Stimulated activated CD4-positive, alpha-beta T cell treated with anti-CD3 and anti-CD28 coated beads, Interleukin-15, amount 100 ng/mL, for 1 hour (primary cell): ENCODE data around the gene LCN2.

Experiments used
- DNase-seq, 2 donors: peaks; one replicate each; pipeline ENCODE4 v3.0.0-alpha.2; 2020; ENCODE audit warnings: low read depth in 1 of 2, low spot score in 1 of 2

Gene LCN2

DNA sequence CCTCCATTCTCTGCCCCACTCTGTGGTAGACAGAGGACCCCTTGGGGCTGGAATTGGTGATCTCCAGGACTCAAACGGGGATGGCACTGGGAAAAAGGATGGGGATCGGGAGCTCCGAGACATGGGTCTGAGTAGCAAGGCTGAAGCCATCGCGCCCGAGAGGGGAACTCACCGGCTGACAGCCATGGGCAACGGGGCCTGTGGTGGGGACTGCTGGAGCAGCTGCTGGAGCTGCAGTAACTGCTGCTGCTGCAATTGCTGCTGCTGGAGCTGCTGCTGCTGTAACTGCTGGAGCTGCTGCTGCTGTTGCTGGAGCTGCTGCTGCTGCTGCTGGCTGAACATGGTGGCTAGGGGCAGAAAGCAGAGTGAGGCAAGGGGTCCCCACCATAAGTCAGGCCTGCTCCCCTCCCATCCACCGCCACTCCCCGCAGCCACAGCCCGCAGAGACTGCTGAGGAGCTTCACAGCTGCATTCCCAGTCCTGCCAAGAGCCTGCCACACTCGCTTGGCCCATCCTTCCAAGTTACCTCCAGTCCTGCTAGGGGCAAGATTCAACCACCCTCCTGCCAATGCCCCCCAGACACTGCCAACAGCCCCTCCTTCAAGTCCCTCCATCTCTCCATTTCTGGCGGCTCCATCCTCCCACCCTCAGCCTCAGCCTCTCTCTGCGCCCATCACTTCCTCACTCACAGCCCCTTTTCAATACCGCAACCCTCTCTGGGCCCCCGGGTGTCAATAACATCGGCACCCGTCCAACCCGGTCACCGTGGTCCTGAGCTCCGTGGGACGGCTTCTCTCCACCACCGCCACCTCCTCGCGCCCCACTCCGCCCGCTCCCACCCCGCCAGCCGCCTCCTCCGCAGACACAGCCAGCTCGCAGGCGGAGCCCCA is 41.5 kb downstream of the LCN2 start:
- DNase-seq, result no peak

GRCh38 chr9:128191406-128192046 is 42.3 kb downstream of the LCN2 start, which contains the start of gene CIZ1:
TSS of gene CIZ1 (minus strand) at chr9:128191572. CDS start at chr9:128190857, 715 bp downstream.
- DNase-seq, result peak; percentile 54 to 71

- DNase-seq, result peak in 1 of 2 donors; percentile 33
Measured at GRCh38 chr9:128192601-128193371, 43.5 kb downstream of the LCN2 start.

- DNase-seq, result no peak
Measured at GRCh38 chr9:128193469-128194096, 44.3 kb downstream of the LCN2 start.

- no peak for DNase-seq
Measured at GRCh38 chr9:128201441-128202369, 52.5 kb downstream of the LCN2 start.

DNA sequence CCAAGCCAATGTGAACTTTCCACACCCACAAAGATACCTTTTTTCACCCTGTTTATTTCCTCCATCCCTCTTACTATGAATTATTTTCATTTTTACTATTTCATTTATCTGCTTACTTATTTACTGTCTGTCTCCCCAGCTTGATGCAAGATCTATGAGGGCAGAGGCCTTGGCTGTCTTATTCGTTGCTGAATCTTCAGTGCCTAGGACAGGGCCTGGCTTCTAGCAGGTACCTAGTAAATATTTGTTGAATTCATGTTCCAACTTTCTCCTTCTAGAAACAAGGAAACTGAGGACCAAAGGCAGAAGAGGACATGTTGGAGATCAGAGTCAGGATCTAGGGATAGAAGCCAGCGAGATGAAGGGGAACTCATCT is 53.4 kb downstream of the LCN2 start:
- DNase-seq, result no peak
